Pancreas (tissue), 10 donors: ENCODE data around the gene MYBPHL. TPM values are rescaled to one million over a fixed set of nuclear protein-coding genes. Genes with fewer than 3 reads are reported as not detected.

Experiments used
- ATAC-seq, 4 donors: fragments of 200-7000 bp; cut with Tn5 transposase; one replicate each; pipeline versions ENCODE4 v1.8.0 to v1.9.1; 2020; ENCODE audit warnings: mild to moderate bottlenecking in 4 of 4, moderate library complexity in 4 of 4
- DNase-seq, 6 donors: peaks; one replicate each; pipeline ENCODE4 v3.0.0-alpha.2; 2020
- FAIRE-seq: peaks from 2 replicates; lab custom pipeline; 2012; peaks lifted over from hg19 to GRCh38; lab: Jason Lieb, UNC
- H3K27ac ChIP-seq, 4 donors: fragments of 200-600 bp; sonication (generic); 1 replicate in 3 of 4; 2 replicates in 1 of 4; pipeline versions ENCODE4 v1.5.0 to v1.8.0; 2020
- H3K27me3 ChIP-seq, 4 donors: fragments of 200-600 bp; one replicate each; pipeline ENCODE4 v1.8.0; 2021
- H3K36me3 ChIP-seq, 3 donors: fragments of 200-600 bp; sonication (generic) in 1 of 3; one replicate each; pipeline versions ENCODE4 v1.5.0 to v1.8.0; 2020 to 2021
- H3K4me1 ChIP-seq, 3 donors: fragments of 200-600 bp; one replicate each; pipeline ENCODE4 v1.8.0; 2021
- H3K4me3 ChIP-seq, 4 donors: fragments of 200-600 bp; sonication (generic) in 2 of 4; one replicate each; pipeline versions ENCODE4 v1.5.0 to v1.8.0; 2020 to 2021
- H3K9me3 ChIP-seq, 4 donors: fragments of 200-600 bp; one replicate each; pipeline ENCODE4 v1.8.0; 2021
- WGBS, 2 donors: extraction: QIAGEN DNeasy Blood & Tissue Kit; methylation state at CpG; one replicate each; pipeline ENCODE4 v1.1.7; 2013; 5-methylcytosine and 5-hydroxymethylcytosine counted together
- intact Hi-C, 3 donors: fragments of 100-400 bp; cut with DNase I; formaldehyde crosslinking; loops; one replicate each; pipeline versions ENCODE4 v1.11.1 to v1.14.2; 2022
- polyA plus RNA-seq, 2 donors: library from polyadenylated mRNA; stranded (reverse); fragments of 200-250 nt; gene quantifications; one replicate each; pipeline ENCODE4 v1.2.3, GENCODE V29; 2013
- total RNA-seq, 6 donors: library from RNA; stranded (reverse); fragmentation: NEBNext Ultra II Directional in 4 of 6; extraction: Animal tissue kit (Norgen Biotek cat#: 25700) in 4 of 6; gene quantifications; one replicate each; pipeline versions ENCODE4 v1.2.1 to v1.2.4, GENCODE V29; 2021 to 2023
- TF ChIP-seq, protein P1 (sequence below), 4 donors: fragments of 200-600 bp; sonication (generic) in 3 of 4; IDR thresholded peaks; one replicate each; pipeline versions ENCODE4 v1.5.0 to v1.8.0; 2021; ENCODE audit warnings: antibody characterized with exemption in 4 of 4
- donor health status: healthy with polysubstance abuse.
- donor health status: DM: no; HTN: no; CAD: no; lungs with moderate emphysema.
- donor health status: DM: no; HTN: no; CAD: no.
- donor health status: control.
- donor health status: control.
- donor health status: Bipolar disorder and iron deficiency.
- donor health status: DM: yes; HTN: yes; CAD: no.
- donor health status: DM: no; HTN: no; CAD: no.
- donor health status: DM: no; HTN: no; CAD: no.
- donor health status: DM: yes; HTN: yes; CAD: no.

The MYBPHL gene
- total and polyA plus RNA-seq, 8 donors = 0.26 to 1.1 (median 0.27) TPM; not detected in 4

DNA sequence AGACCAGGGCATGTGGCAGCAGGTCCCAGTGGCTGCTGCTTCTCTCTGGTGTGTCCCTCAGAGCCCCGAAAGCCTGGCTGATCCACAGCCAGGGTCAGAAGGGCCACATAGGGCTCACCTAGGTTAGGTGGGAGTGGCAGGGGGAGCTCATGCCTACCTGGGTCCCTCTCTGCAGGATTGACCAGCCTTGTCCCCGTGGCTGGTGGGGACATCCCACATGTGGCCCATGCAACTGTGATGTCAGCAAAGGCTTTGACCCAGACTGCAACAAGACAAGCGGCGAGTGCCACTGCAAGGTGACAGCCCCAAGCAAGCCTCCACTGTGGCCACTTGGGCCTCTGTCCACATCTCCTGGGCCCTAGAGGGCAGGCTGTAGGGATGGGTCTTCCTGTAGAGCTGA lies 41.8 kb downstream of the MYBPHL start:
- DNase-seq (no peak), ATAC-seq (no peak), FAIRE-seq (no peak)
- WGBS, 2 donors = 86 to 94% methylated on average over 4 of the region's 4 CpGs
- Histone ChIP-seq H3K36me3 (no peaks in the 10 kb centered on the region), H3K27ac (no peak overlapping the region), H3K27me3 (no peaks in the 10 kb centered on the region), H3K4me1 (no peaks in the 10 kb centered on the region), H3K4me3 (no peak overlapping the region), H3K9me3 (no peaks in the 10 kb centered on the region)
- TF ChIP-seq, protein P1, sequence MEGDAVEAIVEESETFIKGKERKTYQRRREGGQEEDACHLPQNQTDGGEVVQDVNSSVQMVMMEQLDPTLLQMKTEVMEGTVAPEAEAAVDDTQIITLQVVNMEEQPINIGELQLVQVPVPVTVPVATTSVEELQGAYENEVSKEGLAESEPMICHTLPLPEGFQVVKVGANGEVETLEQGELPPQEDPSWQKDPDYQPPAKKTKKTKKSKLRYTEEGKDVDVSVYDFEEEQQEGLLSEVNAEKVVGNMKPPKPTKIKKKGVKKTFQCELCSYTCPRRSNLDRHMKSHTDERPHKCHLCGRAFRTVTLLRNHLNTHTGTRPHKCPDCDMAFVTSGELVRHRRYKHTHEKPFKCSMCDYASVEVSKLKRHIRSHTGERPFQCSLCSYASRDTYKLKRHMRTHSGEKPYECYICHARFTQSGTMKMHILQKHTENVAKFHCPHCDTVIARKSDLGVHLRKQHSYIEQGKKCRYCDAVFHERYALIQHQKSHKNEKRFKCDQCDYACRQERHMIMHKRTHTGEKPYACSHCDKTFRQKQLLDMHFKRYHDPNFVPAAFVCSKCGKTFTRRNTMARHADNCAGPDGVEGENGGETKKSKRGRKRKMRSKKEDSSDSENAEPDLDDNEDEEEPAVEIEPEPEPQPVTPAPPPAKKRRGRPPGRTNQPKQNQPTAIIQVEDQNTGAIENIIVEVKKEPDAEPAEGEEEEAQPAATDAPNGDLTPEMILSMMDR (IDR thresholded peaks at IDR 0.05) = no peak
- intact Hi-C loops = no loop called here

DNA sequence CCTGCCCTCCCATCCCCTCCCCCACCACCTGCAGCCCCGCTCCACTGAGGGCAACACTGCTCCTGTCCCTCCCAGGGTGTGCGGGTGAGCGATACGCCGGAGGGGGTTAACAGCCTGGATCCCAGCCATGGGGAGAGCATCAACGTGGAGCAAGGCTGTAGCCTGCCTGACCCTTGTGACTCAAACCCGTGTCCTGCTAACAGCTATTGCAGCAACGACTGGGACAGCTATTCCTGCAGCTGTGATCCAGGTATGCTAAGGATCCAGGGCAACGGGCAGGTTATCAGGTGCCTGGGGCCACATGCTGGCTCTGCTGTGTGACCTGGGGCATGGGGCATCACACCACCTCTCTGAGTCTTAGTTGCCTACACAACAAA lies 42.4 kb downstream of the MYBPHL start:
- H3K4me3 ChIP-seq = no peak overlapping the region
- ATAC-seq (no peak), DNase-seq (no peak), FAIRE-seq (no peak)
- H3K27ac ChIP-seq = no peak overlapping the region
- no peaks in the 10 kb centered on the region for H3K36me3 ChIP-seq
- no peaks in the 10 kb centered on the region for H3K4me1 ChIP-seq
- WGBS, 2 donors = 66 to 77% methylated on average over 9 of the region's 9 CpGs
- intact Hi-C loops = loop anchor here in 1 of 3 donors (5.0 kb wide), 1 partner anchor 133 kb away; the partner anchor contains the start of gene SORT1
- TF ChIP-seq, protein P1 (IDR thresholded peaks at IDR 0.05) = no peak
- H3K27me3 ChIP-seq = no peaks in the 10 kb centered on the region
- H3K9me3 ChIP-seq = no peaks in the 10 kb centered on the region

DNA sequence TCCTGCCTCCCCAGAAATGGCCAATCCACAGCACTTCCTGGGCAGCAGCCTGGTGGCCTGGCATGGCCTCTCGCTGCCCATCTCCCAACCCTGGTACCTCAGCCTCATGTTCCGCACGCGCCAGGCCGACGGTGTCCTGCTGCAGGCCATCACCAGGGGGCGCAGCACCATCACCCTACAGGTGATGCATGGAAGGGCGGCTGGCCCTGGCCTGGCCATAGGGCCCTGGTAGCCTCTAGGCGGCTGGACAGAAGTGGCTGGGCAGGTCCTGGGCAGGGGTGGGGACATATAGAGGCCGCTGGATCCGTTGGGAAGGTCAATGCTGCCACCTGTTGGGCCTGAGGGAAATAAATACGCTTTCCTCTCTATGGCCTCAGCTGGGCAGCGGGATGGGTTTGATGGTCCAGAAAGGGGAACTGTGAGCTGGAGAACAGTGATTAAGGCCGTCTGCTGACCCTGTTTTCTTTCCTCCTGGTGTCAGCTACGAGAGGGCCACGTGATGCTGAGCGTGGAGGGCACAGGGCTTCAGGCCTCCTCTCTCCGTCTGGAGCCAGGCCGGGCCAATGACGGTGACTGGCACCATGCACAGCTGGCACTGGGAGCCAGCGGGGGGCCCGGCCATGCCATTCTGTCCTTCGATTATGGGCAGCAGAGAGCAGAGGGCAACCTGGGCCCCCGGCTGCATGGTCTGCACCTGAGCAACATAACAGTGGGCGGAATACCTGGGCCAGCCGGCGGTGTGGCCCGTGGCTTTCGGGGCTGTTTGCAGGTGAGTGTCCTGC lies 43.0 kb downstream of the MYBPHL start:
- 45 to 46% methylated on average over 29 of the region's 29 CpGs for WGBS, 2 donors
- no peaks in the 10 kb centered on the region for H3K27me3 ChIP-seq
- no peaks in the 10 kb centered on the region for H3K4me1 ChIP-seq
- DNase-seq = peak; percentile 89 to 96 (median 94)
- FAIRE-seq = no peak
- no peak overlapping the region for H3K4me3 ChIP-seq
- H3K36me3 ChIP-seq = no peaks in the 10 kb centered on the region
- TF ChIP-seq, protein P1 (IDR thresholded peaks at IDR 0.05) = peak; percentile 94 to 99 (median 97)
- ATAC-seq = peak; percentile 96 to 99 (median 97)
- no peak overlapping the region for H3K27ac ChIP-seq
- H3K9me3 ChIP-seq = no peaks in the 10 kb centered on the region
- intact Hi-C loops = loop anchor here in 1 of 3 donors (5.0 kb wide), 1 partner anchor 134 kb away; the partner anchor contains the start of gene SORT1

DNA sequence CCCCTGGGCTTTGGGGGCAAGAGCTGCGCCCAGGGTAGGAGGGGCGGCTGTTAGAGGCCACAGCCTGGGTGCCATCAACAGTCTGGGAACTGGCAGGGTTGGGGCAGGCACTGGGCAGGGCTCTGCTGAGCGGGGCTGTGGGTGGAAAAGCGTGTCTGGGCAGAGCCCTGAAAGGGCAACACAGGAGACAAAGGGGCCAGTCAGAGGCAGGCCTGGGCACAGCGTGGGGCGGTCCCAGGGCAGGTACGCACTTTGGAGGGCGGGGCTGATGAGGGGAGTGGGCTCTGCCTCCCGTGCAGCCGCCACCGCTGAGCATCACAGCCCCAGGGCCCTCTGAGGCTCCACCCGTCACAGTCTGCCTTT lies 43.6 kb downstream of the MYBPHL start:
- DNase-seq = peak in 1 of 6 donors; percentile 83
- FAIRE-seq = no peak
- H3K4me3 ChIP-seq = no peak overlapping the region
- H3K9me3 ChIP-seq = no peaks in the 10 kb centered on the region
- ATAC-seq = peak in 2 of 4 donors; percentile 5 to 18
- no peaks in the 10 kb centered on the region for H3K4me1 ChIP-seq
- H3K36me3 ChIP-seq = no peaks in the 10 kb centered on the region
- TF ChIP-seq, protein P1 (IDR thresholded peaks at IDR 0.05) = no peak
- intact Hi-C loops = loop anchor here in 1 of 3 donors (5.0 kb wide), 1 partner anchor 134 kb away; the partner anchor contains the start of gene SORT1
- WGBS, 2 donors = 85 to 86% methylated on average over 12 of the region's 12 CpGs
- H3K27me3 ChIP-seq = no peaks in the 10 kb centered on the region
- H3K27ac ChIP-seq = no peak overlapping the region
